HG03521 (cell line): ENCODE measurements around the gene CDCA3.

ENCODE experiments used
- ATAC-seq: cut with Tn5 transposase; IDR thresholded peaks from one replicate; pipeline ENCODE4 v1.9.1; 2021; ENCODE audit warnings: mild to moderate bottlenecking, moderate library complexity; ENCODE audit not compliant: unreplicated experiment

Gene CDCA3

GRCh38 chr12:6821591-6822425, 29.3 kb downstream of the CDCA3 start, which contains the start of gene GPR162:
GPR162 (plus strand) TSS chr12:6821821; CDS start chr12:6823899, 2,078 bp downstream.
- ATAC-seq: no peak

GRCh38 chr12:6820166-6820565, 30.9 kb downstream of the CDCA3 start:
- ATAC-seq: no peak

GRCh38 chr12:6819106-6820030, 31.7 kb downstream of the CDCA3 start:
- no peak for ATAC-seq

GRCh38 chr12:6818645-6819044, 32.4 kb downstream of the CDCA3 start:
- ATAC-seq: no peak

- ATAC-seq: no peak
These were observed 32.9 kb downstream of the CDCA3 start for GRCh38 chr12:6818222-6818621.

- ATAC-seq: no peak
These were observed 33.4 kb downstream of the CDCA3 start for GRCh38 chr12:6817662-6818157.

- no peak for ATAC-seq
These were observed 34.0 kb downstream of the CDCA3 start for GRCh38 chr12:6817098-6817497.

GRCh38 chr12:6816598-6816997, 34.5 kb downstream of the CDCA3 start:
- ATAC-seq: no peak

GRCh38 chr12:6813363-6813762, 37.7 kb downstream of the CDCA3 start:
- no peak for ATAC-seq

- no peak for ATAC-seq
These were observed 40.3 kb downstream of the CDCA3 start for GRCh38 chr12:6810758-6811157.

- no peak for ATAC-seq
These were observed 42.0 kb downstream of the CDCA3 start for GRCh38 chr12:6809056-6809455.

- no peak for ATAC-seq
These were observed 43.9 kb downstream of the CDCA3 start for GRCh38 chr12:6807170-6807569.

GRCh38 chr12:6799147-6799546, 51.9 kb downstream of the CDCA3 start:
- ATAC-seq: no peak
